ENCODE results near the gene AXIN1.

DNA sequence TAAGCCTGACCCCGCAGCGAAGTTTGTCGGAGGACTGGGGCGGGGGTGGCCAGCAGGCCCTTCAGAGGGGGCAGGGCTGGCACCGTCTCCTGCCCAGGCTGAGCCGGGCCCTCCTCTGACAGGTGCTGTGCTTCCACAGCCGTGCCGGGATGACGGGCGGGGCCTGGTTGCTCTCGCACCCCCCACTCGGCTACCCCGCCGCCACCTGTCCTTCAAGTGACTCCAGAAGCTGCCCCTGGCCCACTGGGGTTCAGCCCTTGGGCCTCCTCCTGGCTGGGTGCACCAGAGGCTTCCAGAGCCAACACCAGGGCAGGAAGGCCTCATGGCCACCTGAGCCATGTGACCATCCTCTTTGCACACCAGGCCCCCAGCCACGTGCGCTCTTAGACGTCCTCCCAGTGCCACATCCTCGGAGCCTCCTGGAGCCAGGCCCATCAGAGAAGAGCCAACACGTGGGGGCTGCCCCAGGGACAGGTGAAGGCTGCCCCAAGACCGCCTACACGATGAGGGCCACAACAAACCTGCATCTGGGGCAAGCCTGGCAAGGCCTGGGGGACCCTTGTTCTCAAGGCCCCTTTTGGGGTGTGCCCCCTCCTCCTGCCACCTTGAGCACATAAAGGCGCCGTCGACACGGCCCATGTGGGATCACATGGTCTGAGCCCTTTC lies 62.4 kb downstream of the AXIN1 start:
- TF ChIP-seq, protein P1, sequence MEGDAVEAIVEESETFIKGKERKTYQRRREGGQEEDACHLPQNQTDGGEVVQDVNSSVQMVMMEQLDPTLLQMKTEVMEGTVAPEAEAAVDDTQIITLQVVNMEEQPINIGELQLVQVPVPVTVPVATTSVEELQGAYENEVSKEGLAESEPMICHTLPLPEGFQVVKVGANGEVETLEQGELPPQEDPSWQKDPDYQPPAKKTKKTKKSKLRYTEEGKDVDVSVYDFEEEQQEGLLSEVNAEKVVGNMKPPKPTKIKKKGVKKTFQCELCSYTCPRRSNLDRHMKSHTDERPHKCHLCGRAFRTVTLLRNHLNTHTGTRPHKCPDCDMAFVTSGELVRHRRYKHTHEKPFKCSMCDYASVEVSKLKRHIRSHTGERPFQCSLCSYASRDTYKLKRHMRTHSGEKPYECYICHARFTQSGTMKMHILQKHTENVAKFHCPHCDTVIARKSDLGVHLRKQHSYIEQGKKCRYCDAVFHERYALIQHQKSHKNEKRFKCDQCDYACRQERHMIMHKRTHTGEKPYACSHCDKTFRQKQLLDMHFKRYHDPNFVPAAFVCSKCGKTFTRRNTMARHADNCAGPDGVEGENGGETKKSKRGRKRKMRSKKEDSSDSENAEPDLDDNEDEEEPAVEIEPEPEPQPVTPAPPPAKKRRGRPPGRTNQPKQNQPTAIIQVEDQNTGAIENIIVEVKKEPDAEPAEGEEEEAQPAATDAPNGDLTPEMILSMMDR (IDR thresholded peaks at IDR 0.05) = no peak
- TF ChIP-seq POLR2A (IDR thresholded peaks at IDR 0.05) (no peak), POLR2AphosphoS5 (IDR thresholded peaks at IDR 0.05) (no peak)
